ENCODE measurements around the gene SLC34A1.

The SLC34A1 gene

DNA sequence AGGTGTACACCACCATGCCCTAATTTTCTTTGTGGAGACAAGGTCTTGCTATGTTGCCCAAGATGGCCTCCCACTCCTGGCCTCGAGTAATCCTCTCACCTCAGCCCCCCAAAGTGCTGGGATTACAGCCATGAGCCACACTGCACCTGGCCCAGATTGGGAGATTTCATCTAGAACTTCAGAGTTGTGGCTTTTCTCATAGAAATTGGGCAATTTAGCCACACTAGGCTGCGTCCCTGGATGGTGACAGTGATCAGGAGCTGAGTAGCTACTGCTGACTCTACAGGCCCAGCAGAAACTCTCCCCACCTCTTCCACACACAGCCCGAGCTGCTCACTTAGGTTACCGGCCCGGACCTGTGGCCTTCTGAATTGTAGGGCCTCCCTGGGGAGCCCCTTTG lies 8.5 kb downstream of the SLC34A1 start:
- TF ChIP-seq CTCF (IDR thresholded peaks at IDR 0.05; ENCODE audit: insufficient read depth, low read length, missing control alignments): no peak
- no peak for DNase-seq (ENCODE audit: low read depth, low spot score)
- no peak overlapping the region for H3K4me3 ChIP-seq (ENCODE audit: low read depth, low read length)
- ChIA-PET POLR2A (no interaction called here), CTCF (interaction anchor here (0.7 to 35.1 kb wide), 7 partner anchors 3 to 279 kb away, joined by 3 to 853 read pairs (median 47); partner anchors contain the start of genes F12, GRK6, PFN3 and PRR7)

DNA sequence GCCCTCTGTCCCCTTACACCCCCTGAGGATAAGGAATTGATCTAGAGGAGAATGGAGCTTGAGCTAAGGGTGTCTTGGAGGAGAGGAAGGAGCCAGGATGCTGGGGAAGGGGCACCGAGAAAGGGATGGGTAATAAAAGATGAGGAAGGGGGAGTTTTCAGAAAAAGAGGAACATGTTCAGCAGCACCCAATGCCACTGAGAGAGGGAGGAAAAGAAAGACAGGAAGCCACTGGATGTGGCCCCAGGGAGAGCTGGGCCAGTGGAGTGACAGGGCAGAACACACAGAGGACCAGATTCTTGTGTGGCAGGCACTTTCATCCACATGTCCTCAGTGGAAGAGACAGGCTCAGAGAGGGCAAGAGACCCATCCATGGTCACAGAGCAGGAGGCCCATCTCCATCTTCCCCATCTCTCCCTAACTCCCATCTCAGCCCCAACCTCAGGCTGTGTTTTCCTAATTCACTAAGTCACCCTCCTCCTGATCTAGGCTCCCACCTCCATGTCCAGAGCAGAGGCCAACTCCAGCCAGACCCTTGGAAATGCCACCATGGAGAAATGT lies 9.1 kb downstream of the SLC34A1 start:
- no peak overlapping the region for H3K4me3 ChIP-seq (ENCODE audit: low read depth, low read length)
- POLR2A ChIA-PET: no interaction called here
- no peak for TF ChIP-seq CTCF (IDR thresholded peaks at IDR 0.05; ENCODE audit: insufficient read depth, low read length, missing control alignments)
- CTCF ChIA-PET: interaction anchor here (1.0 to 35.1 kb wide), 6 partner anchors 3 to 280 kb away, joined by 3 to 853 read pairs (median 230); partner anchors contain the start of genes F12, GRK6, PFN3 and PRR7
- no peak for DNase-seq (ENCODE audit: low read depth, low spot score)

- no peak for DNase-seq (ENCODE audit: low read depth, low spot score)
- no peak for TF ChIP-seq CTCF (IDR thresholded peaks at IDR 0.05; ENCODE audit: insufficient read depth, low read length, missing control alignments)
- CTCF ChIA-PET: interaction anchor here (0.9 to 35.1 kb wide), 4 partner anchors 2 to 107 kb away, joined by 3 to 853 read pairs (median 632); partner anchors contain the start of genes F12, PFN3, PRR7 and SLC34A1
- H3K4me3 ChIP-seq (ENCODE audit: low read depth, low read length): no peak overlapping the region
- POLR2A ChIA-PET: no interaction called here
These were observed 9.8 kb downstream of the SLC34A1 start for GRCh38 chr5:177393990-177394389.

DNA sequence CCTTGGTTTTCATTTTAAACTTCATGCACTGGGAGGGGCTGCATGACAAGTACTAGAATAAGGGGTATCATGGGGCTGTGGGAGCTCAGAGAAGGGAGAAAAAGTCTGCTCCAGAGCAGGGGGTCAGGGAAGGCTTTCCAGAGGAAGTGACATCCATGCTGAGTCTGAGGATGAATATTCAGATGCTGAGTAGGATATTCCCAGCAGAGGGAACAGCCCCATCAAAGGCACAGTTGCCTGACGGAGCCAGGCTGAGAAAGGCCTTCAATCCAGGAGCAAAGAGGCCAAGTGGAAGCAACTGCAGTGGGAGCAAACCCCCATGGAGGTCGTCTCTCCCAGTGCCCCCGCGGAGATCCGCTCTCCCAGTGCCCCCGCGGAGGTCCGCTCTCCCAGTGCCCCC lies 11.8 kb downstream of the SLC34A1 start:
- no peak for TF ChIP-seq CTCF (IDR thresholded peaks at IDR 0.05; ENCODE audit: insufficient read depth, low read length, missing control alignments)
- H3K4me3 ChIP-seq (ENCODE audit: low read depth, low read length): no peak overlapping the region
- no peak for DNase-seq (ENCODE audit: low read depth, low spot score)
- ChIA-PET POLR2A (no interaction called here), CTCF (interaction anchor here (9.4 to 35.1 kb wide), 3 partner anchors 0 to 51 kb away, joined by 412 to 853 read pairs (median 853); partner anchors contain the start of genes F12, PFN3, PRR7 and SLC34A1)

GRCh38 chr5:177396807-177397206 lies 12.6 kb downstream of the SLC34A1 start:
- TF ChIP-seq CTCF (IDR thresholded peaks at IDR 0.05; ENCODE audit: insufficient read depth, low read length, missing control alignments): no peak
- CTCF ChIA-PET: interaction anchor here (31.8 to 35.1 kb wide), 2 partner anchors 1 to 17 kb away, joined by 853 read pairs; partner anchors contain the start of genes F12, PFN3 and SLC34A1
- no peak overlapping the region for H3K4me3 ChIP-seq (ENCODE audit: low read depth, low read length)
- DNase-seq (ENCODE audit: low read depth, low spot score): no peak
- POLR2A ChIA-PET: no interaction called here

DNA sequence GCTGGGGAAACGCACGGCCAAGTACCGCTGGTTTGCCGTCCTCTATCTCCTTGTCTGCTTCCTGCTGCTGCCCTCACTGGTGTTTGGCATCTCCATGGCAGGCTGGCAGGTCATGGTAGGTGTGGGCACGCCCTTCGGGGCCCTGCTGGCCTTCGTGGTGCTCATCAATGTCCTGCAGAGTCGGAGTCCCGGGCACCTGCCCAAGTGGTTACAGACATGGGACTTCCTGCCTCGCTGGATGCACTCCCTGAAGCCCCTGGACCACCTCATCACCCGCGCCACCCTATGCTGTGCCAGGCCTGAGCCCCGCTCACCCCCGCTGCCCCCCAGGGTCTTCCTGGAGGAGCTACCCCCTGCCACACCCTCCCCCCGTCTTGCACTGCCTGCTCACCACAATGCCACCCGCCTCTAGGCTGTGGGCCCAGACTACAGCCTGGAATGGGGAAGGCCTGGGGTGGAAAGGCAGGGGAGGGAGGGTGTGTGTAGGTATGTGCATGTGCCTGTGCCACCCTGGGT lies 13.7 kb downstream of the SLC34A1 start:
- TF ChIP-seq CTCF (IDR thresholded peaks at IDR 0.05; ENCODE audit: insufficient read depth, low read length, missing control alignments): no peak
- no peak overlapping the region for H3K4me3 ChIP-seq (ENCODE audit: low read depth, low read length)
- no peak for DNase-seq (ENCODE audit: low read depth, low spot score)
- POLR2A ChIA-PET: no interaction called here
- CTCF ChIA-PET: interaction anchor here (31.8 to 35.1 kb wide), 2 partner anchors 2 to 18 kb away, joined by 853 read pairs; partner anchors contain the start of genes F12, PFN3 and SLC34A1
